H9 (cell line): ENCODE measurements around the gene NFXL1. TPM values are rescaled to one million over a fixed set of nuclear protein-coding genes. Genes with fewer than 3 reads are reported as not detected.
A peak's percentile ranks its signal among the peaks of the same experiment; 100 is the strongest.

ENCODE experiments used
- DNase-seq: peaks from one replicate; pipeline ENCODE4 v3.0.0-alpha.2; 2017
- H2AFZ ChIP-seq: one replicate; pipeline ENCODE4 v1.6.1; 2013; ENCODE audit warnings: mild to moderate bottlenecking, low read length, control low read depth, moderate library complexity
- H2AK5ac ChIP-seq: 2 replicates; pipeline ENCODE4 v1.6.1; 2013; ENCODE audit warnings: low read length, control low read depth, mixed read lengths; ENCODE audit not compliant: insufficient read length
- H2BK120ac ChIP-seq: one replicate; pipeline ENCODE4 v1.6.1; 2013; ENCODE audit warnings: low read depth, mild to moderate bottlenecking, low read length, control low read depth, inconsistent platforms; ENCODE audit not compliant: poor library complexity, severe bottlenecking
- H2BK12ac ChIP-seq: 2 replicates; pipeline ENCODE4 v1.6.1; 2013; ENCODE audit warnings: low read length, control low read depth, mixed read lengths, low read depth; ENCODE audit not compliant: insufficient read length
- H2BK15ac ChIP-seq: 2 replicates; pipeline ENCODE4 v1.6.1; 2013; ENCODE audit warnings: low read depth, low read length, control low read depth
- H2BK20ac ChIP-seq: one replicate; pipeline ENCODE4 v1.6.1; 2013; ENCODE audit warnings: low read depth, mild to moderate bottlenecking, low read length, control low read depth, inconsistent platforms; ENCODE audit not compliant: poor library complexity, severe bottlenecking
- H2BK5ac ChIP-seq: 2 replicates; pipeline ENCODE4 v1.6.1; 2013; ENCODE audit warnings: low read length, control low read depth, mixed read lengths; ENCODE audit not compliant: insufficient read length
- H3K14ac ChIP-seq: 2 replicates; pipeline ENCODE4 v1.6.1; 2013; ENCODE audit warnings: low read length, control low read depth; ENCODE audit not compliant: insufficient read depth
- H3K18ac ChIP-seq: 2 replicates; pipeline ENCODE4 v1.6.1; 2013; ENCODE audit warnings: low read depth, mild to moderate bottlenecking, mixed read lengths, low read length, control low read depth; ENCODE audit not compliant: insufficient read length
- H3K23ac ChIP-seq: 2 replicates; pipeline ENCODE4 v1.6.1; 2013; ENCODE audit warnings: low read length, control low read depth, mixed read lengths, low read depth; ENCODE audit not compliant: insufficient read length
- H3K23me2 ChIP-seq: 2 replicates; pipeline ENCODE4 v1.6.1; 2013; ENCODE audit warnings: low read depth, mild to moderate bottlenecking, mixed read lengths, low read length, control low read depth; ENCODE audit not compliant: insufficient read length, poor library complexity, severe bottlenecking
- H3K27ac ChIP-seq: 2 replicates; pipeline ENCODE4 v1.5.1; 2013; ENCODE audit warnings: low read length, control low read depth, mixed read lengths, low read depth; ENCODE audit not compliant: insufficient read length
- H3K27me3 ChIP-seq: 2 replicates; pipeline ENCODE4 v1.6.1; 2013; ENCODE audit warnings: low read length, control low read depth, inconsistent platforms; ENCODE audit not compliant: insufficient read depth
- H3K4ac ChIP-seq: 2 replicates; pipeline ENCODE4 v1.6.1; 2013; ENCODE audit warnings: low read depth, mild to moderate bottlenecking, control low read depth, inconsistent platforms, low read length, moderate library complexity
- H3K4me1 ChIP-seq: 2 replicates; pipeline ENCODE4 v1.6.1; 2013; ENCODE audit warnings: low read length, control low read depth, inconsistent platforms; ENCODE audit not compliant: insufficient read depth
- H3K4me2 ChIP-seq: 2 replicates; pipeline ENCODE4 v1.6.1; 2013; ENCODE audit warnings: low read length, control low read depth, mixed read lengths; ENCODE audit not compliant: insufficient read length, insufficient read depth
- H3K56ac ChIP-seq: 2 replicates; pipeline ENCODE4 v1.6.1; 2013; ENCODE audit warnings: low read depth, mild to moderate bottlenecking, mixed read lengths, low read length, control low read depth; ENCODE audit not compliant: insufficient read length
- H3K79me1 ChIP-seq: 2 replicates; pipeline ENCODE4 v1.6.1; 2013; ENCODE audit warnings: low read depth, mild to moderate bottlenecking, moderate library complexity, low read length, control low read depth, inconsistent platforms; ENCODE audit not compliant: insufficient read depth, poor library complexity, severe bottlenecking
- H3K79me2 ChIP-seq: 2 replicates; pipeline ENCODE4 v1.6.1; 2013; ENCODE audit warnings: low read length, control low read depth, inconsistent platforms; ENCODE audit not compliant: insufficient read depth
- H3K9ac ChIP-seq: 2 replicates; pipeline ENCODE4 v1.6.1; 2013; ENCODE audit warnings: low read length, control low read depth, mixed read lengths; ENCODE audit not compliant: insufficient read length; ENCODE audit errors: extremely low read depth
- H3K9me3 ChIP-seq: one replicate; pipeline ENCODE4 v1.6.1; 2013; ENCODE audit warnings: low read depth, low read length, inconsistent platforms; ENCODE audit not compliant: control insufficient read depth
- H3T11ph ChIP-seq: one replicate; pipeline ENCODE4 v1.6.1; 2013; ENCODE audit warnings: mild to moderate bottlenecking, low read length, control low read depth, inconsistent platforms
- H4K20me1 ChIP-seq: one replicate; pipeline ENCODE4 v1.6.1; 2013; ENCODE audit not compliant: control insufficient read depth, insufficient read length, insufficient read depth
- H4K5ac ChIP-seq: 2 replicates; pipeline ENCODE4 v1.6.1; 2013; ENCODE audit warnings: low read depth, mild to moderate bottlenecking, mixed read lengths, low read length, control low read depth; ENCODE audit not compliant: insufficient read length
- H4K8ac ChIP-seq: replicated peaks from 2 replicates; pipeline ENCODE4 v1.6.1; 2013; ENCODE audit warnings: low read length, control low read depth, mixed read lengths, low read depth; ENCODE audit not compliant: insufficient read length
- H4K91ac ChIP-seq: 2 replicates; pipeline ENCODE4 v1.6.1; 2013; ENCODE audit warnings: low read depth, mild to moderate bottlenecking, moderate library complexity, mixed read lengths, low read length, control low read depth; ENCODE audit not compliant: insufficient read length
- H3K27ac Mint-ChIP-seq, 3 experiments: 2 replicates in 2 of 3; 3 replicates in 1 of 3; pipeline ENCODE4 v1.8.0; 2020 to 2021; ENCODE audit warnings: mixed read lengths in 3 of 3, mild to moderate bottlenecking in 1 of 3, moderate library complexity in 1 of 3
- H3K27me3 Mint-ChIP-seq: 2 replicates; pipeline ENCODE4 v1.8.0; 2021; ENCODE audit warnings: low read depth, mild to moderate bottlenecking, moderate library complexity, mixed read lengths
- H3K36me3 Mint-ChIP-seq, 3 experiments: 2 replicates in 2 of 3; 3 replicates in 1 of 3; pipeline ENCODE4 v1.8.0; 2020 to 2021; ENCODE audit warnings: low read depth in 3 of 3, mixed read lengths in 3 of 3; ENCODE audit not compliant: insufficient read depth in 1 of 3
- H3K4me1 Mint-ChIP-seq, 2 experiments: 2 replicates each; pipeline ENCODE4 v1.8.0; 2020; ENCODE audit warnings: mixed read lengths in 2 of 2
- H3K4me3 Mint-ChIP-seq, 2 experiments: 2 replicates in 1 of 2; 3 replicates in 1 of 2; pipeline ENCODE4 v1.8.0; 2020 to 2021; ENCODE audit warnings: mild to moderate bottlenecking in 2 of 2, mixed read lengths in 2 of 2, moderate library complexity in 1 of 2
- H3K9me3 Mint-ChIP-seq, 2 experiments: 2 replicates in 1 of 2; 3 replicates in 1 of 2; pipeline ENCODE4 v1.8.0; 2020; ENCODE audit warnings: mild to moderate bottlenecking in 2 of 2, mixed read lengths in 2 of 2, moderate library complexity in 1 of 2
- CTCF ChIP-seq: fragments of 200-600 bp; sonication (generic); conservative IDR thresholded peaks from 3 replicates; pipeline ENCODE4 v1.8.0; 2021; ENCODE audit warnings: antibody characterized with exemption, mild to moderate bottlenecking
- WGBS: extraction: QIAGEN DNeasy Blood & Tissue Kit; methylation state at CpG from one replicate; pipeline ENCODE4 v1.1.7; 2013; ENCODE audit warnings: missing lambda C conversion rate, low lambda C conversion rate, mixed read lengths; ENCODE audit not compliant: insufficient read length; ENCODE audit errors: extremely low coverage; 5-methylcytosine and 5-hydroxymethylcytosine counted together
- total RNA-seq: library from RNA; stranded (reverse); gene quantifications from 2 replicates; pipeline ENCODE4 v1.2.1, GENCODE V29; 2021

The NFXL1 gene
- total RNA-seq, 1 experiment from 2014 or later: 33.8 TPM

- Histone ChIP-seq H3K4me2 (no peak overlapping the region), H4K8ac (no peak overlapping the region), H2BK120ac (no peak overlapping the region), H4K20me1 (no peaks in the 10 kb centered on the region), H3T11ph (no peak overlapping the region), H2BK20ac (no peak overlapping the region), H3K23ac (no peak overlapping the region), H3K18ac (no peak overlapping the region), H3K14ac (no peak overlapping the region), H4K91ac (no peak overlapping the region), H3K27ac (no peak overlapping the region), H3K4ac (no peak overlapping the region), H3K4me1 (no peaks in the 10 kb centered on the region), H3K9ac (no peak overlapping the region), H2BK15ac (no peak overlapping the region), H3K79me2 (peaks cover 2% of the 10 kb centered on the region; the same call in 1 of the 2 replicates), H4K5ac (no peak overlapping the region), H2BK12ac (no peak overlapping the region), H3K23me2 (no peaks in the 10 kb centered on the region), H3K56ac (no peak overlapping the region), H2AFZ (no peak overlapping the region), H3K27me3 (no peaks in the 10 kb centered on the region), H3K9me3 (no peaks in the 10 kb centered on the region), H2AK5ac (no peak overlapping the region), H3K79me1 (no peaks in the 10 kb centered on the region), H2BK5ac (no peak overlapping the region)
- no peak for DNase-seq
- TF ChIP-seq CTCF: no peak
- H3K27me3 Mint-ChIP-seq: no peaks in the 10 kb centered on the region
- H3K9me3 Mint-ChIP-seq: no peaks in the 10 kb centered on the region
- H3K4me3 Mint-ChIP-seq: no peak overlapping the region
- H3K36me3 Mint-ChIP-seq: peaks cover 25 to 70% (median 56%) of the 10 kb centered on the region in 3 experiments; a peak in 6 of 7 replicates
- H3K27ac Mint-ChIP-seq: peak overlapping the region in 1 of 3 experiments; percentile 22; a peak in 2 of 7 replicates
- WGBS: no CpG with 5 or more reads among the region's 1 CpG
- H3K4me1 Mint-ChIP-seq: peaks cover 9 to 14% of the 10 kb centered on the region in 2 experiments
Measured at GRCh38 chr4:47907089-47907646, 7.2 kb downstream of the NFXL1 start.
